Measurements from ENCODE around the gene RBMS3. TPM values are rescaled to one million over a fixed set of nuclear protein-coding genes. Genes with fewer than 3 reads are reported as not detected.

Gene RBMS3
- total and polyA plus RNA-seq, 2 experiments from 2014 or later = 3.2 to 7.4 TPM

GRCh38 chr3:30002797-30003196, 721.9 kb downstream of the RBMS3 start:
- peaks cover 23% of the 10 kb centered on the region for H3K4me1 Mint-ChIP-seq
- Histone ChIP-seq H3K9me2 (ENCODE audit: insufficient read depth) (no peaks in the 10 kb centered on the region), H4K20me1 (replicated peaks; ENCODE audit: insufficient read depth) (no peaks in the 10 kb centered on the region), H3K79me2 (replicated peaks; ENCODE audit: insufficient read depth) (no peaks in the 10 kb centered on the region), H3K36me3 (ENCODE audit: insufficient read depth) (no peaks in the 10 kb centered on the region), H2AFZ (no peak overlapping the region), H3K27ac (ENCODE audit: low read depth) (no peak overlapping the region), H3K4me2 (no peak overlapping the region), H3F3A (replicated peaks; ENCODE audit: low read depth) (no peaks in the 10 kb centered on the region), H3K4me3 (no peak overlapping the region), H3K27me3 (ENCODE audit: insufficient read depth) (no peaks in the 10 kb centered on the region), H3K4me1 (ENCODE audit: insufficient read depth) (peaks cover 31% of the 10 kb centered on the region)
- H3K36me3 Mint-ChIP-seq (ENCODE audit: low read depth) = no peaks in the 10 kb centered on the region
- no peak overlapping the region for H3K4me3 Mint-ChIP-seq
- H3K9me3 Mint-ChIP-seq = no peaks in the 10 kb centered on the region; the same call in 2 of the 3 replicates
- DNase-seq (ENCODE audit: low spot score) (no peak), ATAC-seq (no peak)
- TF ChIP-seq EZH2phosphoT487 (IDR thresholded peaks at IDR 0.05; ENCODE audit: unreplicated experiment) (no peak), CREB1 (CRISPR knock-in tag; IDR thresholded peaks at IDR 0.05; ENCODE audit: low read depth) (no peak), EZH2 (IDR thresholded peaks at IDR 0.05; ENCODE audit: low read depth, unreplicated experiment) (no peak), ZNF462 (CRISPR knock-in tag; IDR thresholded peaks at IDR 0.05) (no peak), NANOG (IDR thresholded peaks at IDR 0.05; ENCODE audit: borderline replicate concordance) (no peak), JUNB (IDR thresholded peaks at IDR 0.05; ENCODE audit: unreplicated experiment) (no peak), STAT1 (IDR thresholded peaks at IDR 0.05; ENCODE audit: unreplicated experiment) (no peak), POLR2AphosphoS5 (IDR thresholded peaks at IDR 0.05; ENCODE audit: low read depth) (no peak), ZNF331 (CRISPR knock-in tag; IDR thresholded peaks at IDR 0.05; ENCODE audit: low read depth) (no peak), CTCF (conservative IDR thresholded peaks at IDR 0.05; ENCODE audit: low read depth in 2 of 2) (no peak), ZNF114 (CRISPR knock-in tag; IDR thresholded peaks at IDR 0.05) (no peak)
- TF ChIP-seq, protein P1, sequence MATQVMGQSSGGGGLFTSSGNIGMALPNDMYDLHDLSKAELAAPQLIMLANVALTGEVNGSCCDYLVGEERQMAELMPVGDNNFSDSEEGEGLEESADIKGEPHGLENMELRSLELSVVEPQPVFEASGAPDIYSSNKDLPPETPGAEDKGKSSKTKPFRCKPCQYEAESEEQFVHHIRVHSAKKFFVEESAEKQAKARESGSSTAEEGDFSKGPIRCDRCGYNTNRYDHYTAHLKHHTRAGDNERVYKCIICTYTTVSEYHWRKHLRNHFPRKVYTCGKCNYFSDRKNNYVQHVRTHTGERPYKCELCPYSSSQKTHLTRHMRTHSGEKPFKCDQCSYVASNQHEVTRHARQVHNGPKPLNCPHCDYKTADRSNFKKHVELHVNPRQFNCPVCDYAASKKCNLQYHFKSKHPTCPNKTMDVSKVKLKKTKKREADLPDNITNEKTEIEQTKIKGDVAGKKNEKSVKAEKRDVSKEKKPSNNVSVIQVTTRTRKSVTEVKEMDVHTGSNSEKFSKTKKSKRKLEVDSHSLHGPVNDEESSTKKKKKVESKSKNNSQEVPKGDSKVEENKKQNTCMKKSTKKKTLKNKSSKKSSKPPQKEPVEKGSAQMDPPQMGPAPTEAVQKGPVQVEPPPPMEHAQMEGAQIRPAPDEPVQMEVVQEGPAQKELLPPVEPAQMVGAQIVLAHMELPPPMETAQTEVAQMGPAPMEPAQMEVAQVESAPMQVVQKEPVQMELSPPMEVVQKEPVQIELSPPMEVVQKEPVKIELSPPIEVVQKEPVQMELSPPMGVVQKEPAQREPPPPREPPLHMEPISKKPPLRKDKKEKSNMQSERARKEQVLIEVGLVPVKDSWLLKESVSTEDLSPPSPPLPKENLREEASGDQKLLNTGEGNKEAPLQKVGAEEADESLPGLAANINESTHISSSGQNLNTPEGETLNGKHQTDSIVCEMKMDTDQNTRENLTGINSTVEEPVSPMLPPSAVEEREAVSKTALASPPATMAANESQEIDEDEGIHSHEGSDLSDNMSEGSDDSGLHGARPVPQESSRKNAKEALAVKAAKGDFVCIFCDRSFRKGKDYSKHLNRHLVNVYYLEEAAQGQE (IDR thresholded peaks at IDR 0.05; ENCODE audit: unreplicated experiment) = no peak
- TF ChIP-seq, protein P2, sequence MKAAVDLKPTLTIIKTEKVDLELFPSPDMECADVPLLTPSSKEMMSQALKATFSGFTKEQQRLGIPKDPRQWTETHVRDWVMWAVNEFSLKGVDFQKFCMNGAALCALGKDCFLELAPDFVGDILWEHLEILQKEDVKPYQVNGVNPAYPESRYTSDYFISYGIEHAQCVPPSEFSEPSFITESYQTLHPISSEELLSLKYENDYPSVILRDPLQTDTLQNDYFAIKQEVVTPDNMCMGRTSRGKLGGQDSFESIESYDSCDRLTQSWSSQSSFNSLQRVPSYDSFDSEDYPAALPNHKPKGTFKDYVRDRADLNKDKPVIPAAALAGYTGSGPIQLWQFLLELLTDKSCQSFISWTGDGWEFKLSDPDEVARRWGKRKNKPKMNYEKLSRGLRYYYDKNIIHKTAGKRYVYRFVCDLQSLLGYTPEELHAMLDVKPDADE (IDR thresholded peaks at IDR 0.05) = no peak
- no peak overlapping the region for H3K27ac Mint-ChIP-seq
- peaks cover 2% of the 10 kb centered on the region for H3K27me3 Mint-ChIP-seq (ENCODE audit: insufficient read depth, low read depth, poor library complexity)
